NAMALWA (cell line): ENCODE data around the gene CENPF.

Experiments used
- DNase-seq: peaks from one replicate; pipeline ENCODE4 v3.0.0-alpha.2; 2015; ENCODE audit warnings: low spot score

Gene CENPF

DNA sequence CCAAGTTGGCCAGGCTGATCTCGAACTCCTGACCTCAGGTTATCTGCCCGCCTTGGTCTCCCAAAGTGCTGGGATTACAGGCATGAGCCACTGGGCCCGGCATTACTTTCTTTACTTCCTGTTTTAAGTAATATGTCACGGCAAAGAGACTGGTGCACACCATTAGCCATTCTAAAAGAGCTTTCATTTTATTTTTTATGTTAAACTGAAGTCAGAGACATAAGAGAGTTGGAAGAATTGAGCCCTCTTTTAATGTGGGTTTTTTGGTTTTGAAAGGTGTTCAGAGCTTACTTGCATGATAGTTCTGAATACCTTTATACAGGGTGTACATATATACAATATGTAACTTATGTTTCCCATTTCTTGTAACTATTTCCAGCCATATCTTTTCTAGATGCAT, 14.3 kb downstream of the CENPF start:
- DNase-seq = no peak

DNA sequence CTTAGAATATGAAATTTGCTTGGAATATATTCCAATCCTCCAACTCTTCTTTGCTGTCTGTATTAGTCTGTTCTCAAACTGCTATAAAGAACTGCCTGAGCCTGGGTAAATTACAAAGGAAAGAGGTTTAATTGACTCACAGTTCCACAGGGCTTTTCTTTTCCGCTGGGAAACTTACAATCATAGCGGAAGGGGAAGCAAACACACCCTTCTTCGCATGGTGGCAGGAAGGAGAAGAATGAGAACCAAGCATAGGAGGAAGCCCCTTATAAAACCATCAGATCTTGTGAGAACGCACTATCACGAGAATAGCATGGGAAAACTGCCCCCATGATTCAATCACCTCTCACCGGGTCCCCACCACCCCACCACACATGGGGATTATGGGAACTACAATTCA, 14.8 kb downstream of the CENPF start:
- DNase-seq = no peak

GRCh38 chr1:214621236-214621635, 18.2 kb downstream of the CENPF start:
- DNase-seq = no peak

- no peak for DNase-seq
Observed at GRCh38 chr1:214623430-214623829, 20.4 kb downstream of the CENPF start.

GRCh38 chr1:214632091-214632490, 29.1 kb downstream of the CENPF start:
- no peak for DNase-seq

- no peak for DNase-seq
Observed at GRCh38 chr1:214633686-214634085, 30.7 kb downstream of the CENPF start.

DNA sequence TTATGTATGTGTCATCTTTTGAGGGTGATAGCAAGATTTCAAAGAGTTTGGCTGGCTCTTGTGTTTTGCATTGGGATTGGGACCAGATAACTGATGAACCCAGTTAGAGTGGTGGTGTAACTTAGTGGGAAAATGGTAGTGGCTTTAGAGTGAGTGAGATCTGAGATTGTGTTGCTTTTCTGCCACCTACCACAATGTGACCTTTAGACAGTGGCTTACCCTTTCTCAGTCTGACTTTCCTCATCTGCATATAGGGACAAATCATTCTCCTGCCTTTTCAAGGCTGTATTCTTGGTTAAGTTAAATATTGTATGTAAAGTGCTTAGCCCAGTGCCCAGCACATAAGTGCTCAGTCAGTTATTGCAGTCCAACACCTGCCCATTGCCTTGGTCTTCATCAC, 31.3 kb downstream of the CENPF start:
- DNase-seq = no peak

DNA sequence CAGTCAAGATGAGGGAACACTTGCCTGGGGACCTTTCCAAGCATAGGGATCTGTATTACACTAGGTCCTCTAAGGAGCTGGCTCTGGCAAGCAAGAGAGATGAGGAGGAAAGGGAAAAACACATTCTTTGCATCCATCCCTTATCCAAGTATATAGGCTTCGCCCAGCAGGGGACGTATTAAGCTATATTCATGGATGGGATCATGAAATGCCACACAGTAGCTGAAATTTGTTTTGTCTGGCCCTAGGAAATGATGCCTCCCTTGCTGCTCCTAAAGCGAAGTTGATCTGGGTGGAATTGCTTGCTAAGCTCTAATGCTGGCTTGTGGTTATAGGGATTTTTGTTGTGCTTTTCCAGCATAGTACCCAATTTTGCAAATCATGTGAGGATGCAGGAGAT, 32.1 kb downstream of the CENPF start:
- no peak for DNase-seq

GRCh38 chr1:214635506-214635905, 32.5 kb downstream of the CENPF start:
- DNase-seq = no peak

DNA sequence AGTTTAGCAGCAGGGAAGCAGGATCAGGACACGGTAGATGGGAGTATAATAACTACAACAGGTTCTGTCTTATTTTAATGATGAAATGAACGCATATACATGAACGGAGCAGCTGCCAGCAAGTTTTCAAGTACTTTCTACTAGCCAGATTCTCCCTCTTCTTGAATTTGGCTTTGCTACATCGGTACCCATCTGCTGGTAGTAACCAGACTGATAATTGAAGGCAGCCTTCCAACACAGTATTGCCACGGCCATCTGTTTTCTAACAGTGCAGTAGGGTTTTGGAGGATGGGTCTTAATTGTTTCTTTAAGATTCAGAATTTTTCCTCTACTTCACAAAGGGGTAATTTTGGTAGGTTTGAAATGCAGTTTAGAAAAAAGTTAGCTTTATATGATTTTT, 33.4 kb downstream of the CENPF start:
- no peak for DNase-seq

GRCh38 chr1:214637125-214637524, 34.1 kb downstream of the CENPF start:
- DNase-seq = no peak

DNA sequence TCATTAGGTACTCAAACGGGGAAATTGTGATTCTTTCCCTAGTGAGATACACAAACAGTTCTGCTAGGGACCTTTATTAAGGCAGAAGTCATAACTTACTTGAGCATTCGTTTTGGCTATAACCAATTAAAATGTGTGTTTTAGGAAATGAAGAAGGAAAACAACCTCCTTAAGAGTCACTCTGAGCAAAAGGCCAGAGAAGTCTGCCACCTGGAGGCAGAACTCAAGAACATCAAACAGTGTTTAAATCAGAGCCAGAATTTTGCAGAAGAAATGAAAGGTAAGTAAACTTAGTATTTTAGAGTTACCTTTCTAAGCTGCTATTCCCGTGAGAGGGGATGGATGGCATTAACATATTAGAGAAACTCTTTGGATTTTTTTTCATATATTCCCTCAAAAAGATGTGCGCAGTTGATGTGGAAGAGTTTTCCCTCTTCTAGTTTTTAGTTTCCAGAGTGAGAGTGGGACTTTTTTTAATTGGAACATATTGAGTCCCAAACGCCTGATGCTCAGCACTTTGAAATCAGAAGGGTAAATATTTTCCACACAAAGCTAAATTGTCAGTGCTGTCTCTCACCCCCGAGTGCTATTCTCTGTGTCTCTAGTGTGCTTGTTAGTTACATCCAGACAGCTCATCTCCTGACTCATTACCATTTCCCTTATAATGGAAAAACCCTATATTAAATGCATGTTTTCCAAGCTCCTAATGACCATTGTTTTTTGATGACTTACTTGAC, 34.9 kb downstream of the CENPF start:
- peak; percentile 62 for DNase-seq

- DNase-seq = no peak
Observed at GRCh38 chr1:214638459-214638807, 35.4 kb downstream of the CENPF start.

GRCh38 chr1:214638997-214639396, 36.0 kb downstream of the CENPF start:
- no peak for DNase-seq

DNA sequence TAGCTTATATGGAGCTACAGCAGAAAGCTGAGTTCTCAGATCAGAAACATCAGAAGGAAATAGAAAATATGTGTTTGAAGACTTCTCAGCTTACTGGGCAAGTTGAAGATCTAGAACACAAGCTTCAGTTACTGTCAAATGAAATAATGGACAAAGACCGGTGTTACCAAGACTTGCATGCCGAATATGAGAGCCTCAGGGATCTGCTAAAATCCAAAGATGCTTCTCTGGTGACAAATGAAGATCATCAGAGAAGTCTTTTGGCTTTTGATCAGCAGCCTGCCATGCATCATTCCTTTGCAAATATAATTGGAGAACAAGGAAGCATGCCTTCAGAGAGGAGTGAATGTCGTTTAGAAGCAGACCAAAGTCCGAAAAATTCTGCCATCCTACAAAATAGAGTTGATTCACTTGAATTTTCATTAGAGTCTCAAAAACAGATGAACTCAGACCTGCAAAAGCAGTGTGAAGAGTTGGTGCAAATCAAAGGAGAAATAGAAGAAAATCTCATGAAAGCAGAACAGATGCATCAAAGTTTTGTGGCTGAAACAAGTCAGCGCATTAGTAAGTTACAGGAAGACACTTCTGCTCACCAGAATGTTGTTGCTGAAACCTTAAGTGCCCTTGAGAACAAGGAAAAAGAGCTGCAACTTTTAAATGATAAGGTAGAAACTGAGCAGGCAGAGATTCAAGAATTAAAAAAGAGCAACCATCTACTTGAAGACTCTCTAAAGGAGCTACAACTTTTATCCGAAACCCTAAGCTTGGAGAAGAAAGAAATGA, 37.6 kb downstream of the CENPF start:
- DNase-seq = no peak

GRCh38 chr1:214641214-214641895, 38.4 kb downstream of the CENPF start:
- no peak for DNase-seq

GRCh38 chr1:214643030-214643429, 40.0 kb downstream of the CENPF start:
- no peak for DNase-seq

GRCh38 chr1:214645712-214646111, 42.7 kb downstream of the CENPF start:
- DNase-seq = no peak

DNA sequence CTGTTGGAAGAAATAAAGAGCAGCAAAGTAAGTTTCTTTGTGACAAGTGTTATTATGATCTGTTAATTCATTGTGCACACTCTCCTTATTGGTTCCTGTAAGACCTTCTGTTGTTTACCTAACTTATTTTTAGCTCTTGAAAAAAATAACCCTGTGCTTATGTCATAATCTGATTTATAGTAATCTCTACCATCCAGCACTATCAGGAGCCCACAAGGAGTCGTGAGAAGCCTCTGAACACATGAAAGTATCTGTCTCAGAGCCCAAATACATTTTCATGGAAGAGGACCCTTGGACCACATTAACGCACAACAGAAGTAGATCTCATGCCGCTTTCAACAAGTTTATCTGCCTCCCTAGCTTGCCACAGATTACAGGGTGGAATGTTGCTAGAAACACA, 45.8 kb downstream of the CENPF start:
- DNase-seq = no peak

- DNase-seq = no peak
Observed at GRCh38 chr1:214649607-214650006, 46.6 kb downstream of the CENPF start.

- no peak for DNase-seq
Observed at GRCh38 chr1:214650664-214651063, 47.7 kb downstream of the CENPF start.

DNA sequence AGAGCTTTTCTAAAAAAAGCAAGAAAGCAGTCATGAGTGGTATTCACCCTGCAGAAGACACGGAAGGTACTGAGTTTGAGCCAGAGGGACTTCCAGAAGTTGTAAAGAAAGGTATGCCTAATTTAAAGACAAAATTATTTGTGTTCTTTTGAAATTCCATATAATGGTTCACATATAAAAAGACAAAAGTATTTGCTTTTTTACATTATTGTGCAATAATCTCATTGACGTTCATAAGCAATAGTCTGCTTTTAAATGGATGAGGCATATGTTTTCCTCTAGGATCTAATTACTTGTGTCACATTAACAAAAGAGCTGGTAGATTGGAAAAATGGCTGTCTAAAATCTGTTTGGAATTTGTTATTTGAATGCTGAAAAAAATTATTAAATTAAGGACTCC, 54.3 kb downstream of the CENPF start:
- no peak for DNase-seq

GRCh38 chr1:214658175-214658574, 55.2 kb downstream of the CENPF start:
- DNase-seq = no peak
